Activated CD8-positive, alpha-beta memory T cell treated with anti-CD3 and anti-CD28 coated beads for 24 hours (primary cell): ENCODE data around the gene EMID1.

Source experiments
- DNase-seq: peaks from one replicate; pipeline ENCODE4 v3.0.0-alpha.2; 2020

The EMID1 gene

DNA sequence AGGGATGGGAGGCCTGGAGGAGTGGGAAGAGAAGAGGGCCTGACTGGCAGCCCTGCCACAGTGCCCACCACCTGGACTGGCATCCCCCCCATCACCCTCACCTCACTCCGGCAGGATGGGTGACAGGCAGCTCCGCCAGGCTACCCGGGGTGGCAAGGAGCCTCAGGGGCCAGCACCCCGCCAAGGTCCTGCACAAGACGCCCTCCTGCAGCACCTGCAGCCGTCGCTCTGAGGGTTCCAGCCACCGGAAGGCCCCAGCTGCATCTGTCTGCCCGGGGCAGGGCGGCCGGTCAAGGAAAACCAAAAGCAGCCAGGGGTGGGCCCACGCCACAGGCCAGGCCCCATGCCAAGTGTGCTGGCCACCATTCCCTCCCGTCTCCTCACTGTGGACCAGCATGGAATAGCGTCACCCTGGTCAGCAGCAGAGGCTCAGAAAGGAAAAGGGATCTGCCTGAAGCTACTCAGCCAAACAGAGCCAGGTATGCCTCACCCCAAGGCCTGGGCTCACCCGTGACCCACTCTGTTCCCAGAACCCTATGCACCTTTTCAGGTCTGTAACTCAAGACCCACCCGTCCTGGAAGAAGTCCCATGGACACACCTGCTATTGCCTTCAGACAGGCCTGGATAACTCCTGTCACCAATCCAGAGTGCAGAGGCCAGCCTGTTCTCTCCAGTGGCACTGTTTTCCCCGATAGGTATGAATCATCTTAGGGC is 55.1 kb downstream of the EMID1 start:
- no peak for DNase-seq

DNA sequence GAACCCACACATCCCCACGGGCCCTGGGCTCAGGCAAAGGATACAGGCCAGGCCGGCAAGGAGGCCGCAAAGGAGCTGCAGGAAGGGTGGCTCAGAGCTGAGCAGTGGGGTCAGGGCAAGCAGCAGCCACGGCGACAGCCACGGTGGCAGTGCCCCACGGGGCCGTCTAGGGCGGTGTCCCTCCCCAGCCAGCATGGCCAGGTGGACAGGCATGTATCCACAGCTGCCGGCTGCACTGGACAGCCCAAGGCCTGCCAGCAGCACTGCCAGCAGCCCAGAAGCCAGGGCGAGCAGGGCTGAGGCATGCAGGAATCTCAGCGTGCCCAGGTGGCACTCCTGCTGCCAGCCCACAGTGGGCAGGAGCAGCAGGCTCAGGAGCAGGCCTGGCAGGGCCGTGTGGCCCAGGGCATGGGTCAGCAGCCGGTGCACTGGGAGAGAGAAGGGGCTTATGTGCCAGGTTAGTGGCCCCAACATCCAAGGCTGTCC is 58.1 kb downstream of the EMID1 start:
- DNase-seq: no peak

DNA sequence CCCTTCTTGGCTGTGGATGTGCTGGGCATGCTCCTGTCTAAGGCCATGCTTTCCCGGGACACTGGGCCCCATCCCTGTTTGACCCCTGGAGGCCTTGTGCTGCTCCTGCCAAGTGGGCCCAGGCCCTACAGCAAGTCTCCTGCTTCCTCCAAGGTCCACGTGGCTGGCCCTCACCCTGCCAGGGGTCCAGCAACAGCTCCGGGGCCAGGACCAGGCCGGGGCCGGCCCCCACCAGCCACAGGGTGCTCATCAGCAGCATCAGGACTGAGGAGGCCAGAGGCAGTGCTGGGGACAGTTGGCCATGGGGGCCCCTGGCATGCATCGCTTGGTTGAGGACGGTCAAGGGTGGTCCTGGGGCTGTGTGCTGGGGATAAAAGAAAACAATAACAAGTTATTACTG is 59.6 kb downstream of the EMID1 start:
- DNase-seq: no peak

DNA sequence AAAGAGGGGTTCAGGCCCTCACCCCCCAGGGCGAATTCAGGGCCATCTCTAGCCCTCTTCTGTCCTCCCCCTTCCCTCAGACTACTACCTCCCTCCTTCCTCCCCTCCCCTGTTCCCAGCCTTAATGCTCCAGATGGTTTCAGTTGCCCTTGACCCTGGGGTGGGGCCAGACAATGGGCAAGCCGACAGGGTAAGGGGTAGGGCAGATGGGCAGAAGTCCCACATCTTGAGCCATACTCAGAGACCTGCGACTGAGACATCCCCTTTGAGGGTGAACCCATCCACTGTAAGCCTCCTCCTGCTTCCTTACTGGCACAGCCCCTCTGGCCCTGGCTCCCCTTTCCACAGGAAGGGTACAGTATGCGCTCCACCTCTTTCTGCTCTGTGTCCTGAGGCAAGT is 60.2 kb downstream of the EMID1 start:
- DNase-seq: no peak

DNA sequence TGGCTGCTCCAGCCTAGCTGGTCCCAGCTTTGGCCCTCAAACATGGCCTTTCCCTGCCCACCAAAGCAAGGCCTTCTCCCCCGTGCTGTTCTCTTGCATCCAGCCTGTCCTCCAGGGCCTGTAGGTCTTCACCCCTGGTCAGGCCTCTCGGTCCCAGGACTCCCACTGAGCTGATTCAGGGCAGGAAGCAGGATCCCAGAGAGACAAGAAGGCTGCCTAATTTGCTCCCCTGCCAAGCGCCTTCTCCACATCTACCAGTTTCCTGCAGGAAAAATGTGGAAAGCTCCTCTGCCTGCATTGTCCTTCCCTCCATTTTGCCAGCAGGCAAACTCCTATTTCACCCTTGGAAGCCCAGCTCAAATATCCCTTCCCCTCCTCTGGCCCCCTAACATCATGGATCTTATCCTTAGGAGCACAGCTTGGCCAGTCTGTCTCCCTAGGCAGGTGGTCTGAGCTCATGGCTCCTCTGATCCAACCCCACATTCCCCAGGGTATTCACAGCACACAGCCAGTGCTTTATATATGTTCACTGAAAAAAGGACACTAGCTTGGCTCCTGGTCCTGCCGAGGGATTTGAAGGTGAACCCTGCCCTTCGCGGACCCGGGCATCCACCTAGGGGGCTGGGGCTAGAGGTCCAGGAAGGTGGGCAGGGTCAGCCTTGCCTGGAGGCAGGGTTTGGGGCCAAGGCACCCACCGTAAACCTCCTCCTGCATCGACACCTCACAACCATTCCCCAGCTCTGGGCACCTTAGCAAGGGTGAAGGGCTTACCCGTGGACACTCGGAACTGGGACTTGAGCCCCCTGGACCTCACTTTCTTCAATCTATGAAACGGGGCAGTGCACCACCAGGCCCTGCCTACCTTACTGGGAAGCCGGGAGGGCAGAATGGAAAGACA is 61.1 kb downstream of the EMID1 start:
- peak; percentile 72 for DNase-seq

DNA sequence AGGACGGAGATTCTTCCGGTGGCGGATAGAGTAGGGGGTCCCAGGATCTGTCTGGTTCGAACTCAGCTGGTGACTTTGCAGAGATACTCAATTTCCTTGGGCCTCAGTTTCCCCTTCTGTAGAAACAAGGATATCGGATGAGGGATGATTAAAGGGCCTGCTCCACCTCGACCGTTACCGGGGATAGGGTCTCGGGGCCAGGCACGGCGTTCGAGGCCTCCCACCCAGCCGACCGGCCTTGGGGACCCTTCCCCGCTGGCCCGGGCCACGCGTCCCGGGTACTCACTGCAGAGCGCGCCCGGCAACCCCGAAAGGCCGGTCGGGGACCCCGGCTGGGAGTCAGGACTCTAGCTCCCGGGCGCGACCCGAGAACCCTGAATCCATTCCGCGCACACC is 61.8 kb downstream of the EMID1 start:
- DNase-seq: no peak

DNA sequence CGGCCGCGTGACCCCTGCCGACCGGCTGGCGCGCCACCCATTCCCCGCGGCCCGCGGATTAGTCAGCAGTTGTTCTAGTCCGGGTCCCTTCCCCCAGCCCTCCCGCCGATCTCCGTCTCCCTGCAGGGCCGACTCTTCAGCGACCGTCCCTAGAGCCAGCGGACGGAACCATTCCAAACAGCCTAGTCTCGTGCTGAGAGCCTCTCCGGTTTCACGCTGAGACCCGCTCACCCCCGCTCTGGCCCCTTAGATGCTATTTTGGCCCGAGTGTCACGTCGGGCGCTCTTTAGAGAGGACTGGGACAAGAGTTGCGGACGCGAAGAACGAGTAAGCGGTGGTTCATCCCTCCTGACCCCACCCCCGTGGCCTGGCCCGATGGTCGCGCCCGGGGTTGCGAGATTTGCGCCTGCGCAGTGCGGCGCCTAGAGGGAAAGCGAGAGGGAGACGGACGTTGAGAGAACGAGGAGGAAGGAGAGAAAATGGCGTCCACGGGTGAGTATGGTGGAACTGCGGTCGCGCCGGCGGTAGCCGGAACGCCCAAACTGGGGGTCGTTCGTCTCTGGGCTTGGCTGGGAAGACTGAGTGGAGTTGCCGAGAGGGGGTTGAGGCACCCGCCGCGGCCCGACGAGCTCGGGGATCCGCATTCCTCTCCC is 62.3 kb downstream of the EMID1 start, which contains the start of the genes EWSR1 and RHBDD3:
EWSR1 (plus strand) TSS at position 411 of the 653 bp plus-strand sequence; CDS start at position 480, 69 bp downstream.
RHBDD3 (minus strand) TSS at position 124 of the 653 bp plus-strand sequence. CDS start 2,355 bp downstream, outside the sequence.
- peak; percentile 100 for DNase-seq

DNA sequence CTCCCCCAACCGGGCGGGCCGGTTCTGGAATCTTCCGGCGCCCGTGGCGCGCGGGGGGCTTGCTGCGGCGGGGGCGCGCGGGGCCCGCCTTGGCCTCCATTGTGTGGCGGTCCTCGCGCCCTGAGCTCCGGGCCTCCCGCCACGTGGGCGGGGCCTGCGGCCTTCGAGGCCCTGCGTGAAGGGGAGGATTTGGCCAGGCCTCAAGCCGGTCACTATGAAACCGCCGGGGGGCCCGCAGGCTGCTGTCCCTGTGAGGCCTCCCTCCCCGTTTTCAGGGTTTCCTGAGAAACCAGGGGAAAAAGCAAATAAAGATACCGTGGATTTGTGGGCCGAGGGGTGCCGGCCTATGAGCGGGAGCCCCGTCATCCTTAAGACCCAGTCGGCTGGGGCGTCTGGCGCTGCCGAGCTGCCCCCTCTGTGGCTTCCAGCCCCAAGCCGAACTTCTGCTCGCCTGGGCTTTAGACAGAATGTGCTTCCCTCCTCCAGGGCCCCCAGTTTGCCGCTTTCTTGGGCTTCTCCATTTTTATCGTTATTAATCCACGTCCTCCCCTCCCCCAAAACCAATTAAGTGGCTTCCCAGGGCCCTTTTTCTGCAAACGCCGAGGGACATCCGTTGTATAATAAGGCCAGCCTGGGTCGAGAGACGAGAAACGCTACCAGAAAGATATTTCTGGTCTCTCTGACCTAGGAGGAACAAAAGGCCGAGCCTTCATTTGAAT is 63.0 kb downstream of the EMID1 start:
- DNase-seq: peak; percentile 84

DNA sequence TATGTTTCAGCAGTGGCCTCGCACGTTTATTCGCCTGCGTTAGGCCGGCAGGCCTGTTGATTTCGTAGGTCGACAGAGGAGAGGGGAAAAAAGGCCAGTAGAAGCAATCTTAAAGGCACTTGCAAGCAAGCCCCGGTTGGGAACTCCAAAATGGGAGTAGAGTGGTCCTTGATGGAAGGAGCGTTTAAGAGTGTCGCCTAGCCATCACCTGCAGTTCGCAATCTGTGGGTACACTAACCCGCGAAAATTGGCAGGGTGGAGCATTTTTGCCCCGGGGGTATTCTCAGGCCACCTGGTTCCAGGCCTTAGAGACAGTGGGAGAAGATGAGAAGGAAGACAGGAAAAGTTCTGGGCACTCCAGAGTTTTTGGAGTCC is 63.5 kb downstream of the EMID1 start:
- no peak for DNase-seq

DNA sequence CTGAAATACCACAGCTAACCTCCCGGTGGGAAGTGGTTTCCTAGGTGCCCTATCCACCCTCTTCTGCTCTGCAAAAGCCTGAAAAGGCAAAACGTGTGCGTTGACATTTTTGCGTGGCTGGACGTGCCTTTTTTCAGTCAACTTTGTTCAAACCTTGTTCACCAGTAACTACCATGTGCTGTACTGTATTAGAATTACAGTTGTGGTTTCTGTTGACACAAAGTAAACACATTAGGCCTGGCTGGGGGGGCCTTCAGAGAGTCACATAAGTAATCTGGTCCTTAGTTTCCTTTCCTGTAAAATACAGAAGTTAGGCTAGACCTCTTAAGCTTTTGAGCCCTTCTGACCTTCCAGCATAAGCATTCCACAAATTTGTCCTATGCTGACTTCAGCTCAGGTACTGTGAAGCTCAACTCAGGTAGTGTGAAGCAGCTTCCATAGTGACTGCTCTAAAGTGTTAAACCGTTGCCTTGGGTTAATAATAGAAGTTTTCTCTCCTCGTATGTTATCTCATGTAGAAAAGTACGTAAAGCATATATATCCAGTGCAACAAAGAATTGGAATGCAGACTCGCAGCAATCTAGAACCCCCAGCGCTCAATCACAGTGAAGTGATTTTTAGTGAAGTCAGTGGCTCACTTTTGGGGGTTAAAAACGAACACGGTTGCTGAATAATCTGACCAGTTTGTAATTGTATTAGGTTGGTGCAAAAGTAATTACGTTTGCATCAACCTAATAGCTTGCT is 64.2 kb downstream of the EMID1 start:
- no peak for DNase-seq

DNA sequence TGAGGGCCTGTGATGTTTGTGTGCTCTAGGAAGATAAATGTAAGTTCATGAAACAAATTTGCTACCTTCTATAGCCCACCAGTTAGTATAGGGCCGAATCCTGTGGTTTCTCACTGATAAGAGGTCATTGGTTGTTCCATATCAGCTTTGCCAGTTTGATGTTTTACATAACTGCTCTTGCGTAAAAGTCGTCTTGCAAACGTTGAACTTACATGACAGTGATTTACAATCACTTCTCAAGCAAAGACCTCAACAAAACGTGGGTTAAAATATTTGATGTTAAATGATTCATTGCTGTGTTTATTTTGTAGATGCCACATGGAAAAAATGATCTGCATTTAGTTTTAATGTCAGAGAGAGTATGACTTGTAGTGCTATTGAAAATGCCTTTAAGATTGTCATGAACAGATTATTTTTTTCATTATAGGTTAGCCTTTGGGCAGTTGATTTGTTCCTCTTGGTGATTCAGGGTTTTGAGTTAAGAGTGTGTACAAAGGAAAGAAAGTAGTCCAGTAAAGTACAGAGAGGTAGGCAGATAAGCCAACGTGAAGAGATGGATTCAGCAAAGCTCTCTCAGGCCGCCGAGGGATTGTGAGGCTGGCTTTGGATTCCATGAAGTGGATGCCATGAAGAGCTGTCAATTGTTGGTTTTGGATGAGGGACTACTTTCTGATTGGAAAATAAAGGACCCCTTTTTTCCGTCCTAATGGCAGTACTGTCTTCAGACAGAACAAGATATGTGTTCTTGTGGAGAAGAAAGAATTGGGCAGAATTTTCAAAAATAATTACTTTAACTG is 65.0 kb downstream of the EMID1 start:
- no peak for DNase-seq

DNA sequence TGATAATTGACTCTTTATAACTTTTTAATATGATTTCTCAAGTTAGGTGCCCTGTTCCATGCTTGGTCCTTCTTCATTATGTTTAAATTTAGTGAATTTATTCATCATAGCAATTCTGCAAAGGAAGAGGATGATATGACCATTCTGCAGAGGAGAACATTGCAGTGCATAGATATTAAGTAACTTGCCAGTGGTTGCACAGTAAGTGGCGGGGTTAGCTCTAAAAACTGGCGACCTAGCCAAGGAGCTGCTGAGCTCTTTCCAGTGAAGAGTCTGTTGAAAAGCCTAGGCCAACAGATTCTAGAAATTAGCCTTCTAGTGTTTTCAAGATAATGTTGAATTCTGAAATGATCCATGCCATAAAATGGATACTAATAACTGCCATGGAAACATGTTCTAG is 66.9 kb downstream of the EMID1 start:
- DNase-seq: no peak

DNA sequence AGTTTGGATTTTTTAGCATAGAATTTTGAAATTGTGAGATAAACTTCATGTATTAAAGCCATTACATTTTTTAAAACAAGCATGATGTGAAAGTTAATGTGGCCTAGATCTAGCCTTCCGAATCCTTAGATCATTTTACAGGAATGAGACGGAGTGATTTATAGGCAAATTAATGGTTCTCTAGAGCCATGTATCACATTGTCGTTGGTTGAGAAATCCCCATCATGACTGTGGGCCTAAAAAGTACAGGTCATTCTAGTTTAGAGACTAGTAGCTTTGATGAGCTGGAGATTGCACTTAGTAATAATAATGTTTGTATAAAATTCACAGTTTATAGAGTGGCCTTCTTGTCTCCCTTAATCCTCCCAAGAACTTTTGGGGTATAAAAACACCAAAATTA is 69.5 kb downstream of the EMID1 start:
- no peak for DNase-seq

DNA sequence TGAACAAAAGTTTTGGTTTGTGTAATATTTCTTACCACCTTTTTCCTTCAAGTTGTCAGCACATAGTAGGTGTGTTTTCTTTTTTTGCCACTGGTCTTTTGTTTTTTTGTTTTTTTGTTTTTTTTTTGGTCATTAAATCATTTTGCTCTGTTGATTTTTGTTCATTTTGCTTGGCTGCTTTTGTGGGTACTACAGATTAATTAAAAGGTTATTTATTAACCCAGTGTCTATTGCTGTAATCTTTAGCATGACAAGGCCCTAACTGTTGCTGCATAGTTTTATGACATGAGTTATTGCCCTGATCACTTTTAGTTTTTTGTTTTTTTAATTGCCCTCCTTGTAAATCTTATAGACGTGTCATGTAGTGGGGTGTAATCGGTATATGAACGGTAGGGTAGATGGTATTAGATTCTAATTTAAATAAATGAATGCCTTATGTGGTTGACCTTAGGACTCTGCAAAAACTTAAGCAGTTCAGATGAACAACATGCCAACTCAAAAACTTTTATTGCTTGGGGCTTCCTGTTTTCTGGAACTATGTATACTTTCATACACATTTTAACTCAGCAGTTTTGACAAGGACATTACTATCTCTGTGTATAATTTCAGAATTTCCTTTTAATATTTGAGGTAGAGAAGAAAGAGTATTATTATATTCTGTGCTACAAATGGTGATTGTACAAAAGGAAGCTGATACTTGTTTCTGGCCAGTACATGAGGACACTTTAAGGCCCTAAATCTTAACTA is 70.3 kb downstream of the EMID1 start:
- no peak for DNase-seq

DNA sequence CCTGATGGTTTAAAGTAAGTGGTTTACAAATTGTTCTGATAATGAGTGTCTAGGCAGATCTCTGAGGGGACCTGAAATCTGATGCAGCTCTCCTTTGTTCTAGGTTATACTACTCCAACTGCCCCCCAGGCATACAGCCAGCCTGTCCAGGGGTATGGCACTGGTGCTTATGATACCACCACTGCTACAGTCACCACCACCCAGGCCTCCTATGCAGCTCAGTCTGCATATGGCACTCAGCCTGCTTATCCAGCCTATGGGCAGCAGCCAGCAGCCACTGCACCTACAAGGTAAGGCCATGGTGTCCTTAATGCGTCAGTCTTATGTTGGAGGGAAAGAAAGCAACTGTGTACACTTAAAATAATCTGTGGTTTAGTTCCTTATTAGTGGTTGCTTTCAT is 72.2 kb downstream of the EMID1 start:
- DNase-seq: peak; percentile 44

DNA sequence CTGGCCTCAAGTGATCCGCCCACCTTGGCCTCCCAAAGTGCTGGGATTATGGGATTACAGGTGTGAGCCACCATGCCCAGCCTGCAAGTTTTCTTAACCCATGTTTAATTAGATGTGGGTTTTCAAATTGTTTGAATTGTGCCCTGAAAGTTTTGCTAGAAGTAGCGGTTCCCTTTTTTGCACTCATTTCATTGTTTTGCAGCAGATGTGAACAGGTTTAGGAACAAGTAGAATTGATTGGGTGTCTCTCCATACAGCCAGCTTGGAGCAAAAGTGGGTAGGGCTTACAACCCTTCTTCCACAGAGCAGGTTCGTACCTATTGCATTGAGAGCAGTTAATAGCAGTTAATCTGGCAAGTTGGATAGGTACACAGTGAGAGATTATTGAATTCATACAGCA is 78.5 kb downstream of the EMID1 start:
- DNase-seq: no peak

DNA sequence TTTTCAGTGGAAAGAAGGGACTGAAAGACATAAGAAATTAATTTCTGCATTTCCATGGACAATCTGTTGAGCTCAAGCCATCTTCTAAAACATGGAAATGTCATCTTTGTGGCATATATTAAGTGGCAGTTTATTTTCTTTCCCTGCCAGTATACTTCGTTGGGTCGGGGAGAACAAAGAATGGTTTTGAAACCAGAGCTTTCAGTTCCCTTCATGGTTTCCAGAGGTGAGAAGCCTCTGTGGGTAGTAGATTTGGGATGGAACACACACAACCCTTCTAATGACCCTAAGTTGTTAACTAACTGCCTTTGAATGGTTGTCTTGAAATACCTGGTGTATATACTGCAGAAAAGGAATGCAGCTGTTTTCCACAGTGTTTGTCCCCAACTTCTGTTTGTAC is 83.1 kb downstream of the EMID1 start:
- DNase-seq: no peak

DNA sequence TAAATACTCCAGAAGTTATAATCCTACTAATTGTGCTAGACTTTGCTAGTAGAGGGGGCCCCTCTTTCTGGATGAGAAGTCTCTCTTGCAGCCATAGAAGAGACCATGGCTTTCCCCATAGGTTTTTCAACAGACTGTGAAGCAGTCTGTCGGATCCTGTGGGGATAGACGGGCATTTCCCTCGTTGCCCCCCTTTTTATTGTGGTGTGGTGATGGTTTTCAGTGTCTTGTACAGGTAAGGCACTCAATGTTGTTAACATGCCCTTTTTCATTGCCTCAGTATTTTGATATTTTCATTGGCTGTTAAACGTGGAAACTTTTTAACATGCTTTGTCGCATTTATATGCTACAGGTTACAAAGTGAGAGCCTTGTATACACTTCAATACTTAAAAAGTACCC is 84.4 kb downstream of the EMID1 start:
- DNase-seq: no peak

DNA sequence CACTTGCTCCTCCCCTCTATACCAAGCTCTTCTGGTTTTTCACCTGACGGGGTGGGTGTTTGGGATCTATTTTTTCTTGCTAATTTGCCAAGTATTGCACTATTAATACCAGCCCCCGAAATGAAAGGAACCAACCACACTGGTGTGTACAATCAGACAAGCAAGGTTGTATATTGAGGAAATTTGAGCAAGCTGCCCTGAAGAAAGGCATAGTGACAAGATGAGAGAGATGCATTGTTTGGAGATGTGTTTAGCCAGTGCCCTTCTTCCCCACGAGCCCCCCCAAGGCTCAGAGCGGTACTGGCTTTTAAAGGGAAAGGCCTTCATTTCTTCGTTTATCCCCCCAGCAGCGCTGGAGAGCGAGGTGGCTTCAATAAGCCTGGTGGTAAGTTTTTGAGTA is 85.5 kb downstream of the EMID1 start:
- DNase-seq: no peak

DNA sequence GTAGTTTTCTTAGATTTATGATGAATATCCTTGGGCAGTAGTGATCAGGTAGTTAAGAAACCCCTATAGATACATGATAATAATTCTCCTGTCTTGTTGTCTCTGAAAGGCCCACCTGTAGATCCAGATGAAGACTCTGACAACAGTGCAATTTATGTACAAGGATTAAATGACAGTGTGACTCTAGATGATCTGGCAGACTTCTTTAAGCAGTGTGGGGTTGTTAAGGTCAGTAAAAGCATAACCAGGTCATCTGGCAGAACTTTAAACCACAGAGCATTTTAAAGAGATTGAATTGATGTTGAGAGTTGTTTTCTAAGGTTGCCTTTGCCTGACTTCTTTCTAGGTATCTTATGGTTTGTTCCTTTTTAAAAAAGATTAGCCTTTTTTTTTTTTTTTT is 86.7 kb downstream of the EMID1 start:
- no peak for DNase-seq
